Mesenchymal stem cell (in vitro differentiated cells and primary cell): ENCODE data around the gene PIGZ.

Source experiments
- DNase-seq: peaks from one replicate; pipeline ENCODE4 v3.0.0-alpha.2; 2013
- H2AFZ ChIP-seq: one replicate; pipeline ENCODE4 v1.6.1; 2013; ENCODE audit warnings: low read depth, mild to moderate bottlenecking, control low read depth, inconsistent platforms, low read length, moderate library complexity
- H2AK5ac ChIP-seq: 2 replicates; pipeline ENCODE4 v1.6.1; 2013; ENCODE audit warnings: low read length, moderate library complexity, mild to moderate bottlenecking, inconsistent platforms; ENCODE audit not compliant: severe bottlenecking
- H2BK120ac ChIP-seq: one replicate; pipeline ENCODE4 v1.6.1; 2013; ENCODE audit warnings: low read depth, mild to moderate bottlenecking, inconsistent platforms, low read length, moderate library complexity
- H2BK12ac ChIP-seq, 2 experiments: one replicate each; pipeline ENCODE4 v1.6.1; 2013; ENCODE audit warnings: inconsistent platforms in 2 of 2, low read length in 2 of 2, mild to moderate bottlenecking in 2 of 2, moderate library complexity in 2 of 2, control low read depth in 1 of 2
- H2BK15ac ChIP-seq: one replicate; pipeline ENCODE4 v1.6.1; 2013; ENCODE audit warnings: mild to moderate bottlenecking, low read depth, inconsistent platforms; ENCODE audit not compliant: poor library complexity, severe bottlenecking
- H2BK5ac ChIP-seq: 2 replicates; pipeline ENCODE4 v1.6.1; 2013; ENCODE audit warnings: low read depth, mild to moderate bottlenecking, low read length, control low read depth, inconsistent platforms; ENCODE audit not compliant: poor library complexity, severe bottlenecking
- H3K14ac ChIP-seq, 2 experiments: one replicate each; pipeline ENCODE4 v1.6.1; 2013; ENCODE audit warnings: inconsistent platforms in 2 of 2, low read length in 2 of 2, control low read depth in 1 of 2, mild to moderate bottlenecking in 1 of 2, moderate library complexity in 1 of 2
- H3K18ac ChIP-seq, 2 experiments: one replicate each; pipeline ENCODE4 v1.6.1; 2013; ENCODE audit warnings: inconsistent platforms in 2 of 2, low read length in 2 of 2, control low read depth in 1 of 2, low read depth in 1 of 2, mild to moderate bottlenecking in 1 of 2
- H3K23ac ChIP-seq, 2 experiments: one replicate each; pipeline ENCODE4 v1.6.1; 2013; ENCODE audit warnings: inconsistent platforms in 2 of 2, low read length in 2 of 2, mild to moderate bottlenecking in 2 of 2, moderate library complexity in 2 of 2, control low read depth in 1 of 2
- H3K27ac ChIP-seq: 2 replicates; pipeline ENCODE4 v1.5.1; 2013; ENCODE audit warnings: mild to moderate bottlenecking, moderate library complexity, low read length, control low read depth, inconsistent platforms; ENCODE audit not compliant: poor library complexity, severe bottlenecking
- H3K27me3 ChIP-seq, 2 experiments: 2 replicates each; pipeline versions ENCODE4 v1.6.1 to v1.7.0; 2013; ENCODE audit warnings: low read length in 2 of 2, mild to moderate bottlenecking in 2 of 2, moderate library complexity in 2 of 2, control low read depth in 1 of 2, inconsistent platforms in 1 of 2; ENCODE audit not compliant: control insufficient read depth in 1 of 2, insufficient read depth in 1 of 2
- H3K36me3 ChIP-seq, 2 experiments: 2 replicates each; pipeline versions ENCODE4 v1.6.1 to v1.7.0; 2013; ENCODE audit warnings: low read length in 2 of 2, control low read depth in 1 of 2, inconsistent platforms in 1 of 2, low read depth in 1 of 2, mild to moderate bottlenecking in 1 of 2; ENCODE audit not compliant: insufficient read depth in 2 of 2, control insufficient read depth in 1 of 2
- H3K4ac ChIP-seq, 2 experiments: one replicate each; pipeline ENCODE4 v1.6.1; 2013; ENCODE audit warnings: inconsistent platforms in 2 of 2, low read length in 2 of 2, mild to moderate bottlenecking in 2 of 2, moderate library complexity in 2 of 2, control low read depth in 1 of 2, low read depth in 1 of 2
- H3K4me1 ChIP-seq: 2 replicates; pipeline ENCODE4 v1.6.1; 2013; ENCODE audit warnings: low read depth, low read length, control low read depth; ENCODE audit not compliant: control insufficient read depth, insufficient read depth
- H3K4me2 ChIP-seq: 2 replicates; pipeline ENCODE4 v1.6.1; 2013; ENCODE audit warnings: low read length, mild to moderate bottlenecking, inconsistent platforms; ENCODE audit not compliant: poor library complexity, severe bottlenecking
- H3K4me3 ChIP-seq, 2 experiments: 2 replicates each; pipeline versions ENCODE4 v1.5.1 to v1.7.0; 2013; ENCODE audit warnings: low read length in 2 of 2, mild to moderate bottlenecking in 2 of 2, control low read depth in 1 of 2, low read depth in 1 of 2; ENCODE audit not compliant: insufficient read depth in 1 of 2
- H3K79me1 ChIP-seq: replicated peaks from 2 replicates; pipeline ENCODE4 v1.6.1; 2013; ENCODE audit warnings: mild to moderate bottlenecking, control low read depth, low read length, inconsistent platforms; ENCODE audit not compliant: poor library complexity, severe bottlenecking
- H3K9ac ChIP-seq: 2 replicates; pipeline ENCODE4 v1.7.0; 2013; ENCODE audit warnings: mild to moderate bottlenecking, low read length, moderate library complexity
- H3K9me3 ChIP-seq: 2 replicates; pipeline ENCODE4 v1.7.0; 2013; ENCODE audit warnings: mild to moderate bottlenecking, low read length; ENCODE audit not compliant: control insufficient read depth
- H4K8ac ChIP-seq: one replicate; pipeline ENCODE4 v1.6.1; 2013; ENCODE audit warnings: inconsistent platforms, mild to moderate bottlenecking, low read length, moderate library complexity
- H4K91ac ChIP-seq: one replicate; pipeline ENCODE4 v1.6.1; 2013; ENCODE audit warnings: mild to moderate bottlenecking, low read length, inconsistent platforms
- WGBS: methylation state at CpG from one replicate; pipeline ENCODE4 v1.1.7; 2013; ENCODE audit warnings: mixed read lengths; 5-methylcytosine and 5-hydroxymethylcytosine counted together

PIGZ gene

DNA sequence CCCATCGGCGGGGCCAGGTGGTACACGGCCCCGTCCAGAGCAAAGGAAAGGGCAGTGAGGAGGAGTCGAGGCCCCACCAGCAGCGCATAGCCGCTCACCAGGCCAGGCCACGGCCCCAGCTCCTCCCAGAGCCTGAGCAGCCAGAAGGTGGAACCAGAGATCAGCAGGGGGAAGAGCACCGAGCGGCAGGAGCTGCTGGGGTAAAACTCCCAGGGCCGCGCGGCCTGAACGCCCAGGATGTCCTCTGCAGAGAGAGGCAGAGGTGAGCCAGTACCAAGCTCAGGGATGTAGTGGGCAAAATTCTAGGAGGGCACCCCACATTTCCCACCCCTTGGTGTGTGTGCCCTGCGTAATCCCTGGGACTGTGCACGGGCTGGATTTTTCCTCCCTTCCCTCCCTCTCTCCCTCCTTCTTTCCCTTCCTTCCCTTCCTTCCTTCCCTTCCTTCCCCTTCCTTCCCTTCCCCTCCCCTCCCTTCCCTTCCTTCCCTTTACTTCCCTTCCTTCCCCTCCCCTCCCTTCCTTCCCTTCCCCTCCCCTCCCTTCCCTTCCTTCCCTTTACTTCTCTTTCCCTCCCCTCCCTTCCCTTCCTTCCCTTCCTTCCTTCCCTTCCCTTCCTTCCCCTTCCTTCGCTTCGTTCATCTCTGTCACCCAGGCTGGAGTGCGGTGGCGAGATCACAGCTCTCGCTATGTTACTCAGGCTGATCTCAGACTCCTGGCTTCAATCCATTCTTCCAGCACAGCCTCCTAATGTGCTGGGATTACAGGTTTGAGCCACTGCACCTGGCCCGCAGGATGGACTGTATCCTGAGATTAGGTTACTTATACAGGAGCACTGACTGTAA lies 20.0 kb downstream of the PIGZ start:
- DNase-seq, result no peak
- 77% methylated on average over 16 of the region's 22 CpGs for WGBS

GRCh38 chr3:196947860-196948441 lies 20.7 kb downstream of the PIGZ start:
- DNase-seq, result no peak
- Histone ChIP-seq H3K4me3 (no peak overlapping the region), H3K9ac (peak overlapping the region; percentile 13), H3K27ac (no peak overlapping the region), H3K4ac (no peak overlapping the region), H3K27me3 (peaks cover 0 to 3% of the 10 kb centered on the region in 2 experiments), H4K91ac (no peak overlapping the region), H4K8ac (no peak overlapping the region), H2AK5ac (no peak overlapping the region), H3K9me3 (no peaks in the 10 kb centered on the region), H2BK15ac (no peak overlapping the region), H3K36me3 (peaks cover 19% of the 10 kb centered on the region in 2 experiments), H2BK5ac (no peak overlapping the region), H3K79me1 (peaks cover 8% of the 10 kb centered on the region), H2BK120ac (no peak overlapping the region), H2BK12ac (no peak overlapping the region), H3K23ac (no peak overlapping the region), H3K14ac (no peak overlapping the region), H2AFZ (no peak overlapping the region), H3K4me2 (no peak overlapping the region), H3K18ac (no peak overlapping the region), H3K4me1 (peaks cover 8% of the 10 kb centered on the region)
- 90% methylated on average over 28 of the region's 28 CpGs for WGBS

More for the DNA sequence above, 20.0 kb downstream of the PIGZ start:
- Histone ChIP-seq H3K79me1 (peaks cover 6% of the 10 kb centered on the region), H3K36me3 (peaks cover 19% of the 10 kb centered on the region in 2 experiments), H3K4me3 (no peak overlapping the region), H4K8ac (no peak overlapping the region), H3K4me1 (peaks cover 6% of the 10 kb centered on the region), H3K27ac (no peak overlapping the region), H2AK5ac (no peak overlapping the region), H2BK120ac (no peak overlapping the region), H2AFZ (no peak overlapping the region), H2BK5ac (no peak overlapping the region), H3K27me3 (peaks cover 0 to 9% of the 10 kb centered on the region in 2 experiments), H3K9ac (peak overlapping the region; percentile 13), H3K23ac (no peak overlapping the region), H3K4me2 (no peak overlapping the region), H3K4ac (no peak overlapping the region), H3K14ac (no peak overlapping the region), H4K91ac (no peak overlapping the region), H2BK15ac (no peak overlapping the region), H2BK12ac (no peak overlapping the region), H3K18ac (no peak overlapping the region), H3K9me3 (no peaks in the 10 kb centered on the region)

DNA sequence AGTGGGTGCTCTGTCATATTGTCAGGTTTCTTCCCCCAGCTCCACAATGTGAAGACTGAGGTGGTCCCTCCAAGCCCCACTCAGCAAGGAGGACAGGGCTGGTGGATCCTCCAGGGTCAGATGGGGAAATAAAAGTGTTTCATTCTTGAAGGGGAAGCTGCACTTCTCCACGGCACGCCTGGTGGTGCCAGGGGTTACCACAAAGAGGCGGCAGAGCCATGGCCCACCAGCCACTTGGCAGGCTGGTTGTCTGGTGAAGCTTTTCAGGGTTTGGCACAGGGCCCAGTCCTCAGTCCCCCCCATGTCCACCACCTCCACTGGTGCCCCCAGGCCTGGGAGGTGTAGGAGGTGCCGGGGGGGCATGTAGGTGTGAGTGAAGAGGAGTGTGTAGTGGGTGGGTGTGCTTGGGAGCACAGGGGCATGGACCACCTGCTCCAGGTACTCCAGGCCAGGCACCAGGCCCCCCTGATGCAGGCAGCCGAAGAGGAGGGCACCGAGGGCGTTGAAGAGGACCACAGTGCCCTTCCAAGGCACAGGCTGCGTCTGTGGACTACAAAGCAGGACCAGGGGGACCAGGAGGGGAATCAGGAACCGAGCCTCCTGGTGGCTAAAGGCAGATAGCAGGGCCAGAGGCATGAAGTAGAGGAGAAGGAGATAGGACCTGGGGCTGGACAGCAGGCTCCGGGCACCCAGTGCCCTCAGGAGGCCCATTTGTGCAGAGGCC lies 21.3 kb downstream of the PIGZ start:
- Histone ChIP-seq H3K4ac (no peak overlapping the region), H4K91ac (no peak overlapping the region), H2BK12ac (no peak overlapping the region), H2BK120ac (no peak overlapping the region), H3K9ac (no peak overlapping the region), H3K23ac (no peak overlapping the region), H2BK5ac (no peak overlapping the region), H3K18ac (no peak overlapping the region), H3K4me2 (no peak overlapping the region), H3K27me3 (peaks cover 0 to 3% of the 10 kb centered on the region in 2 experiments), H3K79me1 (peaks cover 8% of the 10 kb centered on the region), H3K4me1 (peaks cover 8% of the 10 kb centered on the region), H4K8ac (no peak overlapping the region), H3K27ac (no peak overlapping the region), H3K14ac (no peak overlapping the region), H2AK5ac (no peak overlapping the region), H3K9me3 (no peaks in the 10 kb centered on the region), H3K4me3 (no peak overlapping the region), H2BK15ac (no peak overlapping the region), H3K36me3 (peaks cover 19% of the 10 kb centered on the region in 2 experiments), H2AFZ (no peak overlapping the region)
- WGBS, result 92% methylated on average over 10 of the region's 10 CpGs
- no peak for DNase-seq
